GM12873 (cell line): ENCODE results near the gene PLA2G2F.

Experiments
- TF ChIP-seq, protein P1 (sequence below): IDR thresholded peaks from 2 replicates; pipeline ENCODE4 v1.5.1; 2012; ENCODE audit warnings: low read depth, mild to moderate bottlenecking, moderate library complexity, low read length, control low read depth; ENCODE audit not compliant: insufficient read depth; ENCODE audit errors: missing control alignments

The PLA2G2F gene

DNA sequence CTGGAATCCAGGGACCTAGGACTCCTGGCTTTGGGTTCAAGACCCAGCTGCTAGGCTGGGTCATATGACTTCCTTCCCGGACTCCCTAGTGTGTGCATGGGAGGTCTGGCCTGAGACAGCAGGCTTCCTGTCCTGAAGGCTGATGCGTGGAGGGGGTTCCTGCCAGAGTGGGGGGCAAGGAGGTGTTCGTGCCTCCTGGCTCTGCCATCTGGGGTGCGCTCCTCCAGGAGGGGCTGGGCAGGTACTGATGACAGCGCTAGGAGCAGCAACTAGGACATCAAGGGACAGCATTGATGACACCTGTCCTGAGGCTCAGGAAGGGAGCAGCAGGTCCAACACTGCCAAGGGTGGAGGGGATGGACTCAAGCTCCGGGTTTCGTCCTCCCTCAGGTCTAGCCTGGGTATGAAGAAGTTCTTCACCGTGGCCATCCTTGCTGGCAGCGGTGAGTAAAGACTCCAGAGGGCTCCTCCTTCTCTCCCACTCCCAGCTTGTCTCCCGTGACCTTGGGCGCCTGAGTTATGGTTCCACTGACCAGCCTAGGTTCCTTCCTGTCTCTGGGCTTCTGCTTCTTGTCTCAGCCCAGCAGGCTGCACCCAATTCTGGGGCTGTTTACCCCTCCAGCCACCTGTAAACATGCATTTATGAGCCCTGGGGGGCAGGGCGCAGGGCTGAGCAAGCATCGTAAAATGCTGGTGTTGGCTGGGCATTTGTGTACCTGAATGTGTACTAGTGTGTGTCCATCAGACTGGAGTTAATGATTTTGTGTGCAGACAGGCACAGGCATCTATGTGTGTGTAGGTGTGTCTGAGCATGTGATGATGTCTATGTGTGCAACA, 871 bp downstream of the PLA2G2F start:
- TF ChIP-seq, protein P1, sequence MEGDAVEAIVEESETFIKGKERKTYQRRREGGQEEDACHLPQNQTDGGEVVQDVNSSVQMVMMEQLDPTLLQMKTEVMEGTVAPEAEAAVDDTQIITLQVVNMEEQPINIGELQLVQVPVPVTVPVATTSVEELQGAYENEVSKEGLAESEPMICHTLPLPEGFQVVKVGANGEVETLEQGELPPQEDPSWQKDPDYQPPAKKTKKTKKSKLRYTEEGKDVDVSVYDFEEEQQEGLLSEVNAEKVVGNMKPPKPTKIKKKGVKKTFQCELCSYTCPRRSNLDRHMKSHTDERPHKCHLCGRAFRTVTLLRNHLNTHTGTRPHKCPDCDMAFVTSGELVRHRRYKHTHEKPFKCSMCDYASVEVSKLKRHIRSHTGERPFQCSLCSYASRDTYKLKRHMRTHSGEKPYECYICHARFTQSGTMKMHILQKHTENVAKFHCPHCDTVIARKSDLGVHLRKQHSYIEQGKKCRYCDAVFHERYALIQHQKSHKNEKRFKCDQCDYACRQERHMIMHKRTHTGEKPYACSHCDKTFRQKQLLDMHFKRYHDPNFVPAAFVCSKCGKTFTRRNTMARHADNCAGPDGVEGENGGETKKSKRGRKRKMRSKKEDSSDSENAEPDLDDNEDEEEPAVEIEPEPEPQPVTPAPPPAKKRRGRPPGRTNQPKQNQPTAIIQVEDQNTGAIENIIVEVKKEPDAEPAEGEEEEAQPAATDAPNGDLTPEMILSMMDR, result no peak

DNA sequence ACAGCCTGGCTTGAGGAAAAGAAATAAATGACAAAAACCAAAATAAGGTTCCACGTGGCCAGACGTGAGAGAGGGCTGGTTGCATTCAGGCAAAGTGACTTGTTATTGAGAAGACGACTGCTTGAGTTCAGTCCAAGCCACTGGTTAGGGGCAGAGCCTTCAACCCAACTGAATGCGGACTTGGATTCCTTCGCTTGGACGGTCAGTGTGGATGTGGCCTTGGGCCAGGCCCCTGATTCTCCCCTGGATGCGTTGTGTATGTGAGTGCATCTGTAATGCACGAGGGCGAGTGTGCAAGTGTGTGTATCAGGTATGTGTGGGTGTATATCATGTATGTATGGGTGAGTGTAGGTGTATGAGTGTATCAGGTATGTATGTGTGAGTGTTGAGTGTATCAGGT, 1.9 kb downstream of the PLA2G2F start:
- TF ChIP-seq, protein P1, result no peak

DNA sequence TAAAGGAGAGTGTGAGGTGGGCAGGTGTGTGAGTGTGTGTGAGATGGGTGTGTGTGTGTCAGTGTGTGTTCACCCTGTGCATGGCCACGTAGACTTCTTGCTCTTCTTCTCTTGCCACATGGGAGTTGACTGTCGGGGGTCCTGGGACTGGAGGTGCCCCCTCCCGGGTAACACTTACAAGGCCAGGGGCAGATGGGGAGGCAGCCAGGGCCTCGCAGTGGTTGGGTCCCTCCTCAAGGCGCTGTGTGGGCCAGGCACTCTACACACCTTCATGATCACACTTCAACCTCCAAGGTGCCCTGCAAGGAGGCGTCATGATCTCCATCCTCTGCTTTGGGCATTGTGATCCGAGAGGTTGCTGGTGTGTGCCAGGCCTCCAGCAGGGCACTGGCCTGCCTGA, 2.3 kb downstream of the PLA2G2F start:
- TF ChIP-seq, protein P1, result no peak

- TF ChIP-seq, protein P1, result no peak
These were observed 3.0 kb downstream of the PLA2G2F start for GRCh38 chr1:20142001-20142710.

DNA sequence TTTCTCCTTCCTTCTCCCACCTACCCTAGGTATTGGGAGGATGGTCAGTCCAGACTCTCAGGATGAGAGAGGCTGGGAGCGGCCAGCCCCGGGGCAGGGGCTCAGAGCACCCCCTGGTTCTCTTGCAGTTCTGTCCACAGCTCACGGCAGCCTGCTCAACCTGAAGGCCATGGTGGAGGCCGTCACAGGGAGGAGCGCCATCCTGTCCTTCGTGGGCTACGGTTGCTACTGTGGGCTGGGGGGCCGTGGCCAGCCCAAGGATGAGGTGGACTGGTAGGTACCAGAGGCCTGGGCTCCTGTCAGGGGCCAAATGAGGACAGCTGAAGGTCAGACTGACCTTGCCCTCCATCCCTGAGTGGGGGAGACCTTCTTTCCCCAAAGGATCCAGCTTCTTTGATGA, 4.2 kb downstream of the PLA2G2F start:
- TF ChIP-seq, protein P1, result no peak

DNA sequence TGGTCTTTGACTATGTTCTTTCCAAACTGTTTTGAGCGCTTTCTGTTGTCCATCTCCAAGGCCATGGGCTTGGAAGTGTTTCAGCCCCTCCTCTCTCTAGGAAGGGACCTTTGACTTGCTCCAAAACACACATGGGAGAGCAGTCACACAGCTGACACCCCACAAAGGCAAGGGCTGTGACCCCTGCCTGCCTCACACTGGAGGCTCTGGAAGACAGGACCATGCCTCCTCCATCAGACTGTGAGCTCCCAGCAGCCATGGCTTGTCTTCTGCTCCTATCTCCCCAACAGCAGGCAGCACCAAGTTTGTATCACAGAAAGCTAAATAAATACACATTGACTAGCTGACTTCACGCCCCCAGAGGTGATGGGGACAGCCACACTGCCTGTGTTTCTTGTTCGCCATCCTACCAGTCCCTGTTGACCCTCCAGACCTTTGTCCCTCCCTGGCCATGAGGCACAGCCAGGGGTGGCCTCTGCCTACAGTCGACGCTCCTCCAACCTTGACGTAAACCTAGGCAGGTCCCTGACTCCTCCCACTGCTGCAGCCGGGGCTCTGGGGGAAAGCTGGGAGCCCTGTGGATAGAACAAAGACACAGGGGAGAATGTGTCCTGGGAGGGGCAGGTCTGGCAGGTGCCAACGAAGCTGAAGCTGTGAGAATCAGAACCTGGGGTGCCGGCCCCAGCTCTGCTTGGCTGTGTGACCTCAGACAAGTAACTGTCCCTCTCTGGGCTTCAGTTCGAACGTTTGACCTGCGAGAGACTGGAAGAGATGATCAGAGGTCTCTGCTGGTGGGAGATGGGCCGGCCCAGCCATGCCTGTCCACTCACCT, 4.8 kb downstream of the PLA2G2F start:
- TF ChIP-seq, protein P1, result no peak
